NCI-H82 treated with DMSO at 0.1 percent for 48 hours (cell line): ENCODE data around the gene RAX.

Experiments
- DNase-seq: peaks from one replicate; lab custom pipeline; 2025; ENCODE audit not compliant: unreplicated experiment; lab: John Stamatoyannopoulos, UW

RAX gene

GRCh38 chr18:59249199-59249774 is 24.0 kb downstream of the RAX start:
- DNase-seq = peak; percentile 63

GRCh38 chr18:59246796-59247195 is 26.5 kb downstream of the RAX start:
- no peak for DNase-seq

- DNase-seq = no peak
Measured at GRCh38 chr18:59242906-59243305, 30.3 kb downstream of the RAX start.

- no peak for DNase-seq
Measured at GRCh38 chr18:59239642-59240041, 33.6 kb downstream of the RAX start.

GRCh38 chr18:59238385-59238784 is 34.9 kb downstream of the RAX start:
- no peak for DNase-seq

- no peak for DNase-seq
Measured at GRCh38 chr18:59233017-59233410, 40.2 kb downstream of the RAX start.

GRCh38 chr18:59232309-59233016 is 40.8 kb downstream of the RAX start:
- DNase-seq = no peak

- DNase-seq = no peak
Measured at GRCh38 chr18:59231877-59232276, 41.4 kb downstream of the RAX start.

GRCh38 chr18:59231114-59231513 is 42.1 kb downstream of the RAX start:
- no peak for DNase-seq

GRCh38 chr18:59229701-59230443 is 43.4 kb downstream of the RAX start:
- DNase-seq = no peak

GRCh38 chr18:59229191-59229590 is 44.1 kb downstream of the RAX start:
- DNase-seq = no peak

- no peak for DNase-seq
Measured at GRCh38 chr18:59228351-59228750, 44.9 kb downstream of the RAX start.

GRCh38 chr18:59222341-59222740 is 50.9 kb downstream of the RAX start:
- no peak for DNase-seq

- DNase-seq = no peak
Measured at GRCh38 chr18:59220784-59221765, 52.2 kb downstream of the RAX start.

- no peak for DNase-seq
Measured at GRCh38 chr18:59220164-59220783, 53.0 kb downstream of the RAX start.

GRCh38 chr18:59219672-59220163 is 53.5 kb downstream of the RAX start, which contains the start of gene GRP:
Gene GRP, plus strand, starts transcription at chr18:59220158. Its CDS starts 108 bp downstream, at chr18:59220266.
- DNase-seq = no peak

- DNase-seq = no peak
Measured at GRCh38 chr18:59218018-59218417, 55.2 kb downstream of the RAX start.
